Liver (tissue), 9 donors: ENCODE data around the gene KDELR1. TPM values are rescaled to one million over a fixed set of nuclear protein-coding genes. Genes with fewer than 3 reads are reported as not detected.

ENCODE experiments used
- DNase-seq: peaks from one replicate; pipeline ENCODE4 v3.0.0-alpha.2; 2017; ENCODE audit warnings: low spot score
- H3K27ac ChIP-seq, 2 donors: one replicate each; pipeline ENCODE4 v1.7.0; 2013; ENCODE audit warnings: inconsistent platforms in 2 of 2, low read length in 2 of 2, control low read depth in 1 of 2, low read depth in 1 of 2, mild to moderate bottlenecking in 1 of 2
- H3K27me3 ChIP-seq, 4 donors: one replicate each; pipeline versions ENCODE4 v1.6.1 to v1.7.0; 2013; ENCODE audit warnings: low read length in 3 of 4, inconsistent platforms in 1 of 4, mild to moderate bottlenecking in 1 of 4, moderate library complexity in 1 of 4; ENCODE audit not compliant: control insufficient read depth in 4 of 4, insufficient read depth in 4 of 4
- H3K36me3 ChIP-seq, 4 donors: one replicate each; pipeline versions ENCODE4 v1.6.1 to v1.7.0; 2013; ENCODE audit warnings: low read length in 3 of 4, mild to moderate bottlenecking in 3 of 4, low read depth in 1 of 4, moderate library complexity in 1 of 4; ENCODE audit not compliant: control insufficient read depth in 4 of 4, insufficient read depth in 3 of 4
- H3K4me1 ChIP-seq, 4 donors: one replicate each; pipeline versions ENCODE4 v1.6.1 to v1.7.0; 2013; ENCODE audit warnings: low read length in 3 of 4, mild to moderate bottlenecking in 3 of 4, moderate library complexity in 1 of 4; ENCODE audit not compliant: control insufficient read depth in 4 of 4, insufficient read depth in 4 of 4
- H3K4me3 ChIP-seq, 3 donors: one replicate each; pipeline versions ENCODE4 v1.6.1 to v1.7.0; 2013; ENCODE audit warnings: low read length in 3 of 3, control low read depth in 1 of 3, low read depth in 1 of 3, mild to moderate bottlenecking in 1 of 3
- H3K9ac ChIP-seq, 2 donors: one replicate each; pipeline ENCODE4 v1.7.0; 2013; ENCODE audit warnings: low read length in 2 of 2, mild to moderate bottlenecking in 2 of 2, moderate library complexity in 2 of 2, control low read depth in 1 of 2, low read depth in 1 of 2
- H3K9me3 ChIP-seq, 4 donors: one replicate each; pipeline versions ENCODE4 v1.6.1 to v1.7.0; 2013; ENCODE audit warnings: low read length in 3 of 4; ENCODE audit not compliant: control insufficient read depth in 4 of 4
- EGR1 ChIP-seq, 2 donors: IDR thresholded peaks; 2 replicates each; pipeline ENCODE4 v1.6.1; 2016 to 2018; ENCODE audit warnings: antibody characterized with exemption in 2 of 2, low read depth in 2 of 2
- FOXA1 ChIP-seq: IDR thresholded peaks from 2 replicates; pipeline ENCODE4 v1.6.1; 2016; ENCODE audit warnings: antibody characterized with exemption
- FOXA2 ChIP-seq: IDR thresholded peaks from 2 replicates; pipeline ENCODE4 v1.6.1; 2016; ENCODE audit warnings: antibody characterized with exemption
- GABPA ChIP-seq, 2 donors: IDR thresholded peaks in 1 of 2; conservative IDR thresholded peaks in 1 of 2; 2 replicates each; pipeline ENCODE4 v1.6.1; 2016; ENCODE audit warnings: antibody characterized with exemption in 2 of 2, mild to moderate bottlenecking in 1 of 2, moderate library complexity in 1 of 2
- HNF4A ChIP-seq, 2 donors: conservative IDR thresholded peaks; 2 replicates each; pipeline ENCODE4 v1.6.1; 2016; ENCODE audit warnings: antibody characterized with exemption in 2 of 2, mild to moderate bottlenecking in 2 of 2
- HNF4G ChIP-seq: IDR thresholded peaks from 2 replicates; pipeline ENCODE4 v1.6.1; 2016; ENCODE audit warnings: antibody characterized with exemption
- JUND ChIP-seq, 2 donors: IDR thresholded peaks; 2 replicates each; pipeline ENCODE4 v1.6.1; 2016; ENCODE audit warnings: antibody characterized with exemption in 2 of 2
- NR2F2 ChIP-seq: IDR thresholded peaks from 2 replicates; pipeline ENCODE4 v1.6.1; 2016; ENCODE audit warnings: antibody characterized with exemption
- RAD21 ChIP-seq, 2 donors: IDR thresholded peaks; 2 replicates each; pipeline ENCODE4 v1.6.1; 2016; ENCODE audit warnings: antibody characterized with exemption in 2 of 2, mild to moderate bottlenecking in 2 of 2
- RXRA ChIP-seq, 2 donors: IDR thresholded peaks; 2 replicates each; pipeline ENCODE4 v1.6.1; 2017 to 2018; ENCODE audit warnings: antibody characterized with exemption in 2 of 2, mild to moderate bottlenecking in 1 of 2
- SP1 ChIP-seq: IDR thresholded peaks from 2 replicates; pipeline ENCODE4 v1.6.1; 2018; ENCODE audit warnings: antibody characterized with exemption, mild to moderate bottlenecking
- TAF1 ChIP-seq: conservative IDR thresholded peaks from 2 replicates; pipeline ENCODE4 v1.6.1; 2016; ENCODE audit warnings: antibody characterized with exemption, mild to moderate bottlenecking
- YY1 ChIP-seq: IDR thresholded peaks from 2 replicates; pipeline ENCODE4 v1.6.1; 2016; ENCODE audit warnings: antibody characterized with exemption, mild to moderate bottlenecking
- WGBS: extraction: QIAGEN DNeasy Blood & Tissue Kit; methylation state at CpG from one replicate; pipeline ENCODE4 v1.1.7; 2013; 5-methylcytosine and 5-hydroxymethylcytosine counted together
- polyA plus RNA-seq, 2 donors: library from polyadenylated mRNA; stranded (reverse) in 1 of 2; unstranded in 1 of 2; fragments of 200-250 nt in 1 of 2; fragments of >200 nt in 1 of 2; fragmentation: Nextera tagmentation in 1 of 2; extraction: Ambion mirVana in 1 of 2; gene quantifications; one replicate each; pipeline versions ENCODE4 v1.2.1 to v1.2.3, GENCODE V29; 2013 to 2015
- total RNA-seq, 2 donors: library from RNA; depleted of rRNA; stranded (reverse); fragments of >200 nt; gene quantifications; one replicate each; pipeline ENCODE4 v1.2.3, GENCODE V29; 2014
- TF ChIP-seq, protein P1 (sequence below): IDR thresholded peaks from 2 replicates; pipeline ENCODE4 v1.6.1; 2016; ENCODE audit warnings: antibody characterized with exemption
- TF ChIP-seq, protein P2 (sequence below): IDR thresholded peaks from 2 replicates; pipeline ENCODE4 v1.6.1; 2016; ENCODE audit warnings: antibody characterized with exemption
- TF ChIP-seq, protein P3 (sequence below): IDR thresholded peaks from 2 replicates; pipeline ENCODE4 v1.6.1; 2016; ENCODE audit warnings: antibody characterized with exemption
- TF ChIP-seq, protein P4 (sequence below): IDR thresholded peaks from 2 replicates; pipeline ENCODE4 v1.6.1; 2016; ENCODE audit warnings: antibody characterized with exemption, mild to moderate bottlenecking
- TF ChIP-seq, protein P5 (sequence below): fragments of 150-350 bp; IDR thresholded peaks from 2 replicates; pipeline ENCODE4 v1.5.1; 2017; ENCODE audit warnings: improper control_type of control experiment, low read depth, low read length; ENCODE audit not compliant: missing input control
- donor health status: healthy.
- donor health status: healthy.
- donor health status: healthy.
- donor health status: healthy.
- donor health status: healthy.

Gene KDELR1
- total and polyA plus RNA-seq, 4 donors: 32.3 to 94.9 (median 47.0) TPM

DNA sequence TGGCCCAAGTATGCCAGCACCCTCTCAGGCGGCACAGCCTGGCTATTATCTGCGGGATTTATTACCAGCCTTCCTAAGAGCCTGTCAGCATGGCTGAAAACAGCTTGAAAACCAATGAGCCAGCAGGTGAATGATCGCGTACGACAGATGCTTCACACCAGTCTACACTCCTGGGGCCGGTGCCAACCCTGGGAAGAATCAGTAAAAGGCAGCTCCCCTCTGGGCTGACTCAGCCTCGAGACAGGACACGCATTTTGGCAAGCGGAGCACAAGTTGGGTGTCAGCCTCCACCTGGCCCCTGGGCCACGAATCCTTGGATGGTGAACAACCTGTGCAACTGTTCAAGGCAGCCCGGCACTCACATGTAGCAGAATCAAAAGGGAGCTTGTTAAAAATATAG lies 50.4 kb downstream of the KDELR1 start:
- no peaks in the 10 kb centered on the region for H3K9me3 ChIP-seq
- H3K36me3 ChIP-seq: peaks cover 0 to 8% (median 5%) of the 10 kb centered on the region in 4 donors
- H3K4me1 ChIP-seq: no peaks in the 10 kb centered on the region
- TF ChIP-seq, protein P1, sequence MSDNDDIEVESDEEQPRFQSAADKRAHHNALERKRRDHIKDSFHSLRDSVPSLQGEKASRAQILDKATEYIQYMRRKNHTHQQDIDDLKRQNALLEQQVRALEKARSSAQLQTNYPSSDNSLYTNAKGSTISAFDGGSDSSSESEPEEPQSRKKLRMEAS: no peak
- TF ChIP-seq HNF4G (no peak), RXRA (IDR thresholded peaks at IDR 0.05) (no peak), RAD21 (IDR thresholded peaks at IDR 0.05) (no peak), NR2F2 (no peak), SP1 (no peak), GABPA (IDR thresholded peaks at IDR 0.05 in 1 of 2, conservative IDR thresholded peaks at IDR 0.05 in 1 of 2) (no peak), FOXA2 (no peak), TAF1 (no peak), EGR1 (IDR thresholded peaks at IDR 0.05; ENCODE audit: low read depth in 2 of 2) (no peak), JUND (IDR thresholded peaks at IDR 0.05) (no peak)
- TF ChIP-seq, protein P2, sequence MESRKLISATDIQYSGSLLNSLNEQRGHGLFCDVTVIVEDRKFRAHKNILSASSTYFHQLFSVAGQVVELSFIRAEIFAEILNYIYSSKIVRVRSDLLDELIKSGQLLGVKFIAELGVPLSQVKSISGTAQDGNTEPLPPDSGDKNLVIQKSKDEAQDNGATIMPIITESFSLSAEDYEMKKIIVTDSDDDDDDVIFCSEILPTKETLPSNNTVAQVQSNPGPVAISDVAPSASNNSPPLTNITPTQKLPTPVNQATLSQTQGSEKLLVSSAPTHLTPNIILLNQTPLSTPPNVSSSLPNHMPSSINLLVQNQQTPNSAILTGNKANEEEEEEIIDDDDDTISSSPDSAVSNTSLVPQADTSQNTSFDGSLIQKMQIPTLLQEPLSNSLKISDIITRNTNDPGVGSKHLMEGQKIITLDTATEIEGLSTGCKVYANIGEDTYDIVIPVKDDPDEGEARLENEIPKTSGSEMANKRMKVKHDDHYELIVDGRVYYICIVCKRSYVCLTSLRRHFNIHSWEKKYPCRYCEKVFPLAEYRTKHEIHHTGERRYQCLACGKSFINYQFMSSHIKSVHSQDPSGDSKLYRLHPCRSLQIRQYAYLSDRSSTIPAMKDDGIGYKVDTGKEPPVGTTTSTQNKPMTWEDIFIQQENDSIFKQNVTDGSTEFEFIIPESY: no peak
- TF ChIP-seq, protein P3, sequence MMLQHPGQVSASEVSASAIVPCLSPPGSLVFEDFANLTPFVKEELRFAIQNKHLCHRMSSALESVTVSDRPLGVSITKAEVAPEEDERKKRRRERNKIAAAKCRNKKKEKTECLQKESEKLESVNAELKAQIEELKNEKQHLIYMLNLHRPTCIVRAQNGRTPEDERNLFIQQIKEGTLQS: no peak
- TF ChIP-seq, protein P4, sequence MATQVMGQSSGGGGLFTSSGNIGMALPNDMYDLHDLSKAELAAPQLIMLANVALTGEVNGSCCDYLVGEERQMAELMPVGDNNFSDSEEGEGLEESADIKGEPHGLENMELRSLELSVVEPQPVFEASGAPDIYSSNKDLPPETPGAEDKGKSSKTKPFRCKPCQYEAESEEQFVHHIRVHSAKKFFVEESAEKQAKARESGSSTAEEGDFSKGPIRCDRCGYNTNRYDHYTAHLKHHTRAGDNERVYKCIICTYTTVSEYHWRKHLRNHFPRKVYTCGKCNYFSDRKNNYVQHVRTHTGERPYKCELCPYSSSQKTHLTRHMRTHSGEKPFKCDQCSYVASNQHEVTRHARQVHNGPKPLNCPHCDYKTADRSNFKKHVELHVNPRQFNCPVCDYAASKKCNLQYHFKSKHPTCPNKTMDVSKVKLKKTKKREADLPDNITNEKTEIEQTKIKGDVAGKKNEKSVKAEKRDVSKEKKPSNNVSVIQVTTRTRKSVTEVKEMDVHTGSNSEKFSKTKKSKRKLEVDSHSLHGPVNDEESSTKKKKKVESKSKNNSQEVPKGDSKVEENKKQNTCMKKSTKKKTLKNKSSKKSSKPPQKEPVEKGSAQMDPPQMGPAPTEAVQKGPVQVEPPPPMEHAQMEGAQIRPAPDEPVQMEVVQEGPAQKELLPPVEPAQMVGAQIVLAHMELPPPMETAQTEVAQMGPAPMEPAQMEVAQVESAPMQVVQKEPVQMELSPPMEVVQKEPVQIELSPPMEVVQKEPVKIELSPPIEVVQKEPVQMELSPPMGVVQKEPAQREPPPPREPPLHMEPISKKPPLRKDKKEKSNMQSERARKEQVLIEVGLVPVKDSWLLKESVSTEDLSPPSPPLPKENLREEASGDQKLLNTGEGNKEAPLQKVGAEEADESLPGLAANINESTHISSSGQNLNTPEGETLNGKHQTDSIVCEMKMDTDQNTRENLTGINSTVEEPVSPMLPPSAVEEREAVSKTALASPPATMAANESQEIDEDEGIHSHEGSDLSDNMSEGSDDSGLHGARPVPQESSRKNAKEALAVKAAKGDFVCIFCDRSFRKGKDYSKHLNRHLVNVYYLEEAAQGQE: no peak
- no peak overlapping the region for H3K9ac ChIP-seq
- H3K4me3 ChIP-seq: no peak overlapping the region
- WGBS: 98% methylated on average over 11 of the region's 11 CpGs
- DNase-seq: no peak
- H3K27me3 ChIP-seq: no peaks in the 10 kb centered on the region
- no peak overlapping the region for H3K27ac ChIP-seq

DNA sequence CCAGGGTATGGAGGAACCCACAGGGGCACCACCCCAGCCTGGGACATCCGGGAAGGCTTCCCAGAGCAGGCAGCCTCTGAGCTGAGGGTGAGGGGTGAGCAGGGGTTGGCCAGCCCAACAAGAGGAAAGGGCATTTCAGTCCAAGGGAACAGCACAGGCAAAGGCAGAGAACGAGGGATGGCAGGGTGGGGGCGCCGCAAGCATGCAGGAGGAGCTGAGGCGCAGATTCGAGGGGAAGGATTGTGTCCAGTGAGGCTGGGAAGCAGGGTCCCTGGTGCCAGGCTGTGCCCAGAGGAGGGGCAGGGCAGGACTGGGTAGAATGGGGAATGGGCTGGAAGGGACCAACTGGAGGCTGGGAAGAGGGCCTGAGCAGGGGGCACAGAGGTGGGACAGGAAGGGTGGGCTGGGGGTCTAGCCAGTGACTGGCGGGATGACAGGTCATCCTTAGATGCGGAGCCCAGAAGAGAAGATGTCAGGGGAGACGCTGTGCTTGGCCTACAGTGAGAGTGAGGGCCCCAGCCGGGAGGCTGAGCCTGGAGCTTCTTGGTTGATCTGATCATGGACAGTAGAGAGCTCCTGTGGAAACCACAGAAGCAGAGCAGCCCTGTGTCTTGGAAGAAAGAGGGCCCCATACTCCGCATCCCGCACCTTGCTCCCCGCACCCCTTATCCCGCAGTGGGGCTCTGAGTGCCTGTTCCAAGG lies 52.4 kb downstream of the KDELR1 start:
- Histone ChIP-seq H3K36me3 (peaks cover 0 to 8% (median 5%) of the 10 kb centered on the region in 4 donors), H3K27me3 (no peaks in the 10 kb centered on the region), H3K4me1 (peaks cover 0 to 3% (median under 1%) of the 10 kb centered on the region in 4 donors), H3K9ac (no peak overlapping the region), H3K9me3 (no peaks in the 10 kb centered on the region), H3K4me3 (no peak overlapping the region), H3K27ac (no peak overlapping the region)
- 96% methylated on average over 14 of the region's 14 CpGs for WGBS
- no peak for DNase-seq
- TF ChIP-seq HNF4A (conservative IDR thresholded peaks at IDR 0.05) (no peak), RXRA (IDR thresholded peaks at IDR 0.05) (no peak), NR2F2 (no peak), JUND (IDR thresholded peaks at IDR 0.05) (no peak), FOXA1 (no peak), YY1 (no peak), FOXA2 (no peak), EGR1 (IDR thresholded peaks at IDR 0.05; ENCODE audit: low read depth in 2 of 2) (no peak), HNF4G (no peak), TAF1 (no peak), RAD21 (IDR thresholded peaks at IDR 0.05) (no peak), GABPA (IDR thresholded peaks at IDR 0.05 in 1 of 2, conservative IDR thresholded peaks at IDR 0.05 in 1 of 2) (no peak)
- TF ChIP-seq, protein P5, sequence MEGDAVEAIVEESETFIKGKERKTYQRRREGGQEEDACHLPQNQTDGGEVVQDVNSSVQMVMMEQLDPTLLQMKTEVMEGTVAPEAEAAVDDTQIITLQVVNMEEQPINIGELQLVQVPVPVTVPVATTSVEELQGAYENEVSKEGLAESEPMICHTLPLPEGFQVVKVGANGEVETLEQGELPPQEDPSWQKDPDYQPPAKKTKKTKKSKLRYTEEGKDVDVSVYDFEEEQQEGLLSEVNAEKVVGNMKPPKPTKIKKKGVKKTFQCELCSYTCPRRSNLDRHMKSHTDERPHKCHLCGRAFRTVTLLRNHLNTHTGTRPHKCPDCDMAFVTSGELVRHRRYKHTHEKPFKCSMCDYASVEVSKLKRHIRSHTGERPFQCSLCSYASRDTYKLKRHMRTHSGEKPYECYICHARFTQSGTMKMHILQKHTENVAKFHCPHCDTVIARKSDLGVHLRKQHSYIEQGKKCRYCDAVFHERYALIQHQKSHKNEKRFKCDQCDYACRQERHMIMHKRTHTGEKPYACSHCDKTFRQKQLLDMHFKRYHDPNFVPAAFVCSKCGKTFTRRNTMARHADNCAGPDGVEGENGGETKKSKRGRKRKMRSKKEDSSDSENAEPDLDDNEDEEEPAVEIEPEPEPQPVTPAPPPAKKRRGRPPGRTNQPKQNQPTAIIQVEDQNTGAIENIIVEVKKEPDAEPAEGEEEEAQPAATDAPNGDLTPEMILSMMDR: no peak
- TF ChIP-seq, protein P3: no peak
- TF ChIP-seq, protein P2: no peak
- TF ChIP-seq, protein P1: no peak
